Osteoblast (primary cell): Measurements from ENCODE around the gene IGDCC3. TPM values are rescaled to one million over a fixed set of nuclear protein-coding genes. Genes with fewer than 3 reads are reported as not detected.

ENCODE experiments used
- DNase-seq: peaks from one replicate; pipeline ENCODE4 v3.0.0; 2011; ENCODE audit warnings: low spot score, mixed read lengths; ENCODE audit not compliant: insufficient read length; ENCODE audit errors: missing footprints
- H2AFZ ChIP-seq: 2 replicates; pipeline ENCODE4 v1.6.0; 2011; ENCODE audit warnings: mild to moderate bottlenecking, low read length
- H3K27ac ChIP-seq: 2 replicates; pipeline ENCODE4 v1.5.1; 2011; ENCODE audit warnings: mild to moderate bottlenecking, low read depth, low read length, moderate library complexity
- H3K27me3 ChIP-seq: 2 replicates; pipeline ENCODE4 v1.6.0; 2012; ENCODE audit warnings: mild to moderate bottlenecking, control low read depth, inconsistent platforms, low read length, moderate library complexity; ENCODE audit not compliant: insufficient read depth
- H3K36me3 ChIP-seq: 2 replicates; pipeline ENCODE4 v1.5.1; 2011; ENCODE audit warnings: mild to moderate bottlenecking, low read length, control low read depth, moderate library complexity; ENCODE audit not compliant: insufficient read depth
- H3K4me1 ChIP-seq: 2 replicates; pipeline ENCODE4 v1.5.1; 2011; ENCODE audit warnings: mild to moderate bottlenecking, low read length, control low read depth, moderate library complexity; ENCODE audit not compliant: insufficient read depth
- H3K4me2 ChIP-seq: 2 replicates; pipeline ENCODE4 v1.6.0; 2011; ENCODE audit warnings: mild to moderate bottlenecking, low read length; ENCODE audit not compliant: insufficient read depth
- H3K4me3 ChIP-seq: fragments of 200-600 bp; sonication (generic); 3 replicates; pipeline ENCODE4 v1.5.1; 2012; ENCODE audit warnings: mild to moderate bottlenecking, low read length, inconsistent platforms; ENCODE audit not compliant: insufficient read depth
- H3K79me2 ChIP-seq: 2 replicates; pipeline ENCODE4 v1.6.0; 2012; ENCODE audit warnings: mild to moderate bottlenecking, low read length, control low read depth, inconsistent platforms; ENCODE audit not compliant: insufficient read depth
- H3K9me3 ChIP-seq: 2 replicates; pipeline ENCODE4 v1.5.1; 2011; ENCODE audit warnings: low read depth, low read length, control low read depth
- H4K20me1 ChIP-seq: 2 replicates; pipeline ENCODE4 v1.6.0; 2012; ENCODE audit warnings: mild to moderate bottlenecking, low read length, control low read depth; ENCODE audit not compliant: insufficient read depth
- CTCF ChIP-seq: IDR thresholded peaks from 2 replicates; pipeline ENCODE4 v1.5.1; 2011; ENCODE audit warnings: mild to moderate bottlenecking, low read depth, low read length, moderate library complexity; ENCODE audit errors: extremely low read depth
- total RNA-seq: library from RNA; depleted of rRNA; stranded (reverse); fragments of >200 nt; gene quantifications from 2 replicates; pipeline ENCODE4 v1.2.3, GENCODE V29; 2012

IGDCC3 gene
- total RNA-seq, 1 donor: not detected

GRCh38 chr15:65386886-65387285, 9.1 kb upstream of the IGDCC3 start:
- Histone ChIP-seq H3K4me3 (no peak overlapping the region), H3K4me1 (peaks cover 3% of the 10 kb centered on the region), H3K27ac (no peak overlapping the region), H4K20me1 (no peaks in the 10 kb centered on the region), H3K9me3 (no peaks in the 10 kb centered on the region), H3K4me2 (no peak overlapping the region), H3K36me3 (no peaks in the 10 kb centered on the region), H2AFZ (no peak overlapping the region), H3K27me3 (peaks cover 11% of the 10 kb centered on the region), H3K79me2 (no peaks in the 10 kb centered on the region)
- no peak for TF ChIP-seq CTCF
- no peak for DNase-seq

GRCh38 chr15:65386376-65386775, 8.6 kb upstream of the IGDCC3 start:
- no peak overlapping the region for H3K4me3 ChIP-seq
- TF ChIP-seq CTCF: no peak
- H4K20me1 ChIP-seq: no peaks in the 10 kb centered on the region
- H3K27me3 ChIP-seq: peaks cover 16% of the 10 kb centered on the region
- DNase-seq: no peak
- H2AFZ ChIP-seq: no peak overlapping the region
- H3K4me2 ChIP-seq: no peak overlapping the region
- peaks cover 3% of the 10 kb centered on the region for H3K4me1 ChIP-seq
- H3K36me3 ChIP-seq: no peaks in the 10 kb centered on the region
- H3K27ac ChIP-seq: no peak overlapping the region
- H3K79me2 ChIP-seq: no peaks in the 10 kb centered on the region
- no peaks in the 10 kb centered on the region for H3K9me3 ChIP-seq

GRCh38 chr15:65385870-65386258, 8.1 kb upstream of the IGDCC3 start:
- peak overlapping the region; percentile 81 for H2AFZ ChIP-seq
- TF ChIP-seq CTCF: no peak
- H4K20me1 ChIP-seq: no peaks in the 10 kb centered on the region
- no peaks in the 10 kb centered on the region for H3K9me3 ChIP-seq
- H3K79me2 ChIP-seq: no peaks in the 10 kb centered on the region
- H3K27ac ChIP-seq: no peak overlapping the region
- peak; percentile 94 for DNase-seq
- H3K27me3 ChIP-seq: peaks cover 16% of the 10 kb centered on the region
- H3K4me2 ChIP-seq: peak overlapping the region; percentile 57
- H3K4me3 ChIP-seq: peak overlapping the region; percentile 19
- H3K4me1 ChIP-seq: peaks cover 3% of the 10 kb centered on the region
- no peaks in the 10 kb centered on the region for H3K36me3 ChIP-seq

- peak overlapping the region; percentile 81 for H2AFZ ChIP-seq
- TF ChIP-seq CTCF: peak; percentile 81
- DNase-seq: peak; percentile 99
- no peaks in the 10 kb centered on the region for H3K9me3 ChIP-seq
- H3K79me2 ChIP-seq: no peaks in the 10 kb centered on the region
- H3K4me3 ChIP-seq: peak overlapping the region; percentile 19
- H3K27me3 ChIP-seq: peaks cover 20% of the 10 kb centered on the region
- H3K4me2 ChIP-seq: peak overlapping the region; percentile 57
- no peak overlapping the region for H3K27ac ChIP-seq
- H3K4me1 ChIP-seq: peaks cover 3% of the 10 kb centered on the region
- no peaks in the 10 kb centered on the region for H4K20me1 ChIP-seq
- H3K36me3 ChIP-seq: no peaks in the 10 kb centered on the region
These were observed 7.4 kb upstream of the IGDCC3 start for GRCh38 chr15:65384895-65385869.
